ENCODE results near the gene FAM227B.
"Not testable (repeated sequence)": the region's sequence is repeated elsewhere in the genome, so short reads cannot be mapped to it uniquely, and the experiment has no call there.

Gene FAM227B

DNA sequence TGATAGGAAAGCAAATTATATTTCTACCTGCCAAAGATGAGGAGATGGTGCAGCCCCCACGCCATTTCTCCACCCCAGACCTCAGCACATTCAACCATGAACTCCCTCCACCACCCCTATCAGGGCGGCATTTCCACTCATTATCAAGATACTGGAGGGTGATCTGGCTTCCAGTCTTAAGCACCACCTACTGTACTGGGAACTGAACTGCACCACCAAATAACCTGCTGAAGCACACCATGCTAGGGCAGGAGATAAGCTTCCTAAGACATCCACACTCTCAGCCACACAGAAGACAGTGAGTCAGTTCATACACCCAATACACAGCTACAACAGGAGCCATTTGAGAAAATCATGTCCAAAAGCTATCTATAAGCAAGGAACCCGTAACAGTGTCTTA lies 98.8 kb downstream of the FAM227B start:
- H3K27ac ChIP-seq, result no peak overlapping the region
- TF ChIP-seq, protein P1, sequence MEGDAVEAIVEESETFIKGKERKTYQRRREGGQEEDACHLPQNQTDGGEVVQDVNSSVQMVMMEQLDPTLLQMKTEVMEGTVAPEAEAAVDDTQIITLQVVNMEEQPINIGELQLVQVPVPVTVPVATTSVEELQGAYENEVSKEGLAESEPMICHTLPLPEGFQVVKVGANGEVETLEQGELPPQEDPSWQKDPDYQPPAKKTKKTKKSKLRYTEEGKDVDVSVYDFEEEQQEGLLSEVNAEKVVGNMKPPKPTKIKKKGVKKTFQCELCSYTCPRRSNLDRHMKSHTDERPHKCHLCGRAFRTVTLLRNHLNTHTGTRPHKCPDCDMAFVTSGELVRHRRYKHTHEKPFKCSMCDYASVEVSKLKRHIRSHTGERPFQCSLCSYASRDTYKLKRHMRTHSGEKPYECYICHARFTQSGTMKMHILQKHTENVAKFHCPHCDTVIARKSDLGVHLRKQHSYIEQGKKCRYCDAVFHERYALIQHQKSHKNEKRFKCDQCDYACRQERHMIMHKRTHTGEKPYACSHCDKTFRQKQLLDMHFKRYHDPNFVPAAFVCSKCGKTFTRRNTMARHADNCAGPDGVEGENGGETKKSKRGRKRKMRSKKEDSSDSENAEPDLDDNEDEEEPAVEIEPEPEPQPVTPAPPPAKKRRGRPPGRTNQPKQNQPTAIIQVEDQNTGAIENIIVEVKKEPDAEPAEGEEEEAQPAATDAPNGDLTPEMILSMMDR (conservative IDR thresholded peaks at IDR 0.05), result peak; percentile 55

DNA sequence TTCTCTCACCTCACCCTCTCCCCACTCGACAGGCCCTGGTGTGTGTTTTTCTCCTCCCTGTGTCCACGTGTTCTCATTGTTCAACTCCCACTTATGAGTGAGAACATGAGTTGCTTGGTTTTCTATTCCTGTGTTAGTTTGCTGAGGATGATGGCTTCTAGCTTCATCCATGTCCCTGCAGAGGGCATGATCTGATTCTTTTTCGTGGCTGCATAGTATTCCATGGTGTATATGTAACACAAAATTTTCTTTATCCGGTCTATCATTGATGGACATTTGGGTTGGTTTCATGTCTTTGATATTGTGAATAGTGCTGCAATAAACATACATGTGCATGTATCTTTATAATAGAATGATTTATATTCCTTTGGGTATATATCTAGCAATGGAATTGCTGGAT lies 107.9 kb downstream of the FAM227B start:
- not testable (repeated sequence) for H3K27ac ChIP-seq

DNA sequence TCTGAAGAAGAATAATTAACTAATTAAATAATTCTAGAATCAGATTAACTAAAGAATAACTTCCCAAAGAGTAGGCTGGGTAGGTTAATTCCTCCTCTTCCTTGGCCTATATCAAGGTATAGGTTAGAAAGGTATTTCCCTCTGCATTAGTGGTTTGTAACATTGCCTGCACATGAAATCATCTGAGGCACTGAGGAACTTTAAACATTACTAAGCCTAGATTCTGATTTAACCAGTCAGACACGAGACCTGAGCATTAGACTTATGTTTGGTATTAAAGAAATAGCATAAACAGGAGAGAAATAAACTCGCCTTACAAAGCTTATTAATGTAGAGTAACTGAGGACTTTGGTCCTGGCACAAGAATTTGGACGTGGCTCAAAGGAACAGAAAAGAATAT lies 113.4 kb downstream of the FAM227B start:
- TF ChIP-seq, protein P1 (conservative IDR thresholded peaks at IDR 0.05), result no peak
- H3K27ac ChIP-seq, result no peak overlapping the region

DNA sequence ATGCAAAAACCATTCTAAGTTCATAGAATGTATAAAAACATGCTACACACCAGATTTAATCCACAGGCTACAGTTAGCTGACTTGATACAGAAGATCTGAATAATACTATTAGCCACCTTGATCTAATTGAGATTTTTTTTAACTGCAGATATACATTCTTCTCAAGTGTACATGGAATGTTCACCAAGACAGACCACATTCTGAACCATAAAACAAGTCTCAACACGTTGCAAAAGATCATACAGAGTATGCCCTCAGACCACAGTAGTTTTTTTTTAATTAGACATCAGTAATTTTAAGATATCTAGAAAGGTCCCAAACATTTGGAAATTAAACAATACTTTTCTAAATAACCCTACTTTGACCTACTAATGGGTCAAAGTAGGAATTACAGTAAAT lies 114.3 kb downstream of the FAM227B start:
- H3K27ac ChIP-seq, result no peak overlapping the region
- TF ChIP-seq, protein P1 (conservative IDR thresholded peaks at IDR 0.05), result no peak

DNA sequence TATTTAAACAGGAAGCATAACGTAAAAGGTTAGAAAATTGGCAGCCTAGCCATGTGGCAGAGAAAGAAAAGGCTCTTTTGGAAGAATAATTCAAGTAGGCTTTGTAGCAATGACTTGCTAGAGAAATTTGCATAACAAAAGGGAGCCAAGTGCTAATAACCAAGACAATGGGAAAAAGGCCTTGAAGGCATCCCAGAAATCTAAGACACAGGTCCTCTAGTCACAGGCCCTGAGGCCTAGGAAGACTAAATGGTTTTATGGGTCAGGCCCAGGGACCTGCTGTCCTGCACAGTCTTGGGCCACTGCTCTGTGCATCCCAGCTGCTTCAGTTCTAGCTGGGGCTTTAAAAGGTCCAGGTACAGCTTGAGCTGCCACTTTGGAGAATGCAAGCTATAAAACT lies 119.0 kb downstream of the FAM227B start:
- TF ChIP-seq, protein P1 (conservative IDR thresholded peaks at IDR 0.05), result no peak
- no peak overlapping the region for H3K27ac ChIP-seq

DNA sequence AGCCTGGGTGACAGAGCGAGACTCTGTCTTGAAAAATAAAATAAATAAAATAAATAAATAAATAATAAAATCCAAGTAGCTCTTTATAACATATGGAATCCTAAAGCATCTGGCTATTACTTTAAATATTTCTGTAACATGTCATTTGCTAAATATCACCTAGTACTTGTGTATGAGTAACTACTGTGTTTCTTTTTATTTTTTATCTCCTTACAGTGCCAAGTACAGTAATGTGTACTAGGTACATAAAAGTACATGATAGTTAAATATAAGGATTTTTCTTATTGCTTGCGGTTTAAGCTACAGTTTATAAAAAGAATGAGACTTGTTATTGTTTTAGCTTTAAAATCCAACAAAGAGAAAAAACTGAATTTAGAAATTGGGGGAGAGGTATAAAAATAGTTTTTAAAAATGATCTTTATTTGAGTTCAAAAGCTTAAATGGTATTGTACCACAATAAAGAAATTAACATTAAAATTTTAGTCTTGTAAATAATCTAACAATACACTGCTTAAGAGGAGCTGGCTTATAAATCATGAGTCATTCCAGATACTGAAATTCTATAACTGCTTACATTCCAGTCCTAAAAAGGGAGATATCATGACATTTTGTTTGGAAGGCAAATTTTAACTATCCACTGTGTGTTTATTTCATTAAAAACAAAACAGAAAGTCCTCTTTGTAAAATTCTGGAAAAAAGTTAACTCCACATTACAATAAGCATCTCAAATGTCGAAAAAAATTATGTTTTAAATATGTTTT lies 124.4 kb downstream of the FAM227B start:
- TF ChIP-seq, protein P1 (conservative IDR thresholded peaks at IDR 0.05), result no peak
- H3K27ac ChIP-seq, result no peak overlapping the region

DNA sequence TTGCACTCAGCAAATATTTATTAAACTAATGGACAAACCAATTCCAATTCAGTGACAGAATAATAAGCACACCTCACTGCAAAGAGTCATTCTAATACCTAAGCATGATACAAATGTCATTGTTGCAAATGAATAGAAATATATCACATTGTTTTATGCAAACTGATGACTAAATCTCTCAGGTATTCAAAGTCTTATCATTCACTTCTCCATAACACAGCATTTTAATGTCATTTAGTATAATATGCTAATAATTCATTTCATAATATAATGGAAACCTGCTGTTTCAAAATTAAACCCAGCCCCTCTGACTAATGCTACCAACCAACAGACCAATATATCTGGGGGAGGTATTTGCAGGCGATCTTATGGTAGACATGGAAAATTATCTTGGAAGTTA lies 125.8 kb downstream of the FAM227B start:
- H3K27ac ChIP-seq, result no peak overlapping the region
- TF ChIP-seq, protein P1 (conservative IDR thresholded peaks at IDR 0.05), result no peak

DNA sequence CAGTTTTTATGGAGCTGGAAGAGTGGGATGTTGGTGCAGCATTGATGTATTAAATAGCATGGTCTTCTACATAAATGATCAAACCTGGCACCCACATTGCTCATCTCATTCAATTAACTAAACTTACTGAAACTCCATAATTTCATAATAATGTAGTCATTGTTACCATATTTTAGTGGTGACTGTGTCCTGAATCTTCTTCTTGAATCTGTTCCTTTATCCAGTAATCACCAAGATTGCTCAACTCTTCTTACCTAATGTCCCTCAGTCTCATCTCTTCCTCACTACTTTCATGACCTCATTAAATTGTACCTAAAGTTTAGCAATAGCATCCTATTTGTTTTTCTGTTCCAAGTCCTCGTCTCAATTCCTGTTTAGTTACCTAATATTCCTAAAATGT lies 127.8 kb downstream of the FAM227B start:
- no peak overlapping the region for H3K27ac ChIP-seq
- TF ChIP-seq, protein P1 (conservative IDR thresholded peaks at IDR 0.05), result no peak

All from VCaP (cell line).